ENCODE measurements around the gene LTBP1.
"Not testable (repeated sequence)": the region's sequence is repeated elsewhere in the genome, so short reads cannot be mapped to it uniquely, and the experiment has no call there.

GRCh38 chr2:33442052-33442451 is 495.3 kb downstream of the LTBP1 start:
- not testable (repeated sequence) for TF ChIP-seq CTCF (conservative IDR thresholded peaks at IDR 0.05; ENCODE audit: low read length); EZH2phosphoT487 (IDR thresholded peaks at IDR 0.05; ENCODE audit: borderline replicate concordance, low read depth, low read length)
